K562 (cell line): ENCODE data around the gene ZFYVE1. TPM values are rescaled to one million over a fixed set of nuclear protein-coding genes. Genes with fewer than 3 reads are reported as not detected.

Experiments used
- ATAC-seq: fragments of 200-7000 bp; cut with Tn5 transposase; 3 replicates; pipeline ENCODE4 v1.9.1; 2020; ENCODE audit warnings: moderate library complexity
- BruUV-seq: library from RNA; stranded (reverse); fragments of 400-500 nt; replicated peaks from 2 replicates; lab custom pipeline; 2021; lab: Mats Ljungman, UMichigan
- CTCF ChIA-PET: fragments of 300-600 bp; formaldehyde crosslinking; extraction: SDS; loops from one replicate; lab custom pipeline; 2021; ENCODE audit warnings: low intra/inter-chr PET ratio; lab: Yijun Ruan, JAX
- POLR2A ChIA-PET: fragments of 300-600, 350-650 bp; sonication (Branson Sonifier 250); formaldehyde crosslinking; extraction: SDS; loops from one replicate; lab custom pipeline; 2021; ENCODE audit warnings: antibody characterized with exemption, inconsistent platforms; lab: Yijun Ruan, JAX
- DNase-seq, 4 experiments: peaks; one replicate each; pipeline versions ENCODE4 v3.0.0 to v3.0.0-alpha.2; 2011 to 2018; ENCODE audit warnings: low spot score in 3 of 4, mixed read lengths in 3 of 4; ENCODE audit errors: extremely low read depth in 1 of 4
- FAIRE-seq: peaks from 2 replicates; lab custom pipeline; 2011; peaks lifted over from hg19 to GRCh38; lab: Jason Lieb, UNC
- H2AFZ ChIP-seq: 2 replicates; pipeline ENCODE4 v1.6.0; 2011; ENCODE audit warnings: low read depth, low read length, control low read depth, inconsistent platforms
- H3K27ac ChIP-seq: fragments of 200-600 bp; 3 replicates; pipeline ENCODE4 v1.8.0; 2011; ENCODE audit warnings: low read depth, mild to moderate bottlenecking, control low read depth, inconsistent platforms, low read length, moderate library complexity, mixed read lengths; ENCODE audit errors: extremely low read depth
- H3K27me3 ChIP-seq, 2 experiments: fragments of 300-600 bp in 1 of 2; 2 replicates in 1 of 2; 3 replicates in 1 of 2; pipeline versions ENCODE4 v1.6.0 to v1.8.0; 2011; ENCODE audit warnings: inconsistent platforms in 2 of 2, low read length in 2 of 2, mild to moderate bottlenecking in 1 of 2, mixed read lengths in 1 of 2, moderate library complexity in 1 of 2; ENCODE audit not compliant: control insufficient read depth in 2 of 2, insufficient read depth in 2 of 2
- H3K36me3 ChIP-seq: fragments of 300-600 bp; 3 replicates; pipeline ENCODE4 v1.8.0; 2011; ENCODE audit warnings: mild to moderate bottlenecking, low read length, inconsistent platforms; ENCODE audit not compliant: control insufficient read depth, insufficient read depth
- H3K4me1 ChIP-seq, 2 experiments: fragments of 200-600 bp in 1 of 2; replicated peaks in 1 of 2; 2 replicates in 1 of 2; 3 replicates in 1 of 2; pipeline versions ENCODE4 v1.5.1 to v1.8.0; 2011; ENCODE audit warnings: inconsistent platforms in 2 of 2, low read length in 2 of 2, mild to moderate bottlenecking in 1 of 2, mixed read lengths in 1 of 2, moderate library complexity in 1 of 2; ENCODE audit not compliant: control insufficient read depth in 2 of 2, insufficient read depth in 2 of 2
- H3K4me2 ChIP-seq: 2 replicates; pipeline ENCODE4 v1.6.1; 2011; ENCODE audit warnings: low read length, control low read depth, inconsistent platforms, mixed read lengths; ENCODE audit not compliant: insufficient read depth
- H3K4me3 ChIP-seq: fragments of 200-600 bp; sonication (generic), shearing (Covaris generic); 2 replicates; pipeline ENCODE4 v1.5.1; 2016; ENCODE audit warnings: control low read depth, inconsistent platforms
- H3K79me2 ChIP-seq: fragments of 200-600 bp; 3 replicates; pipeline ENCODE4 v1.8.0; 2011; ENCODE audit warnings: low read length, inconsistent platforms; ENCODE audit not compliant: control insufficient read depth, insufficient read depth
- H3K9ac ChIP-seq, 2 experiments: 2 replicates each; pipeline versions ENCODE4 v1.6.0 to v1.6.1; 2011; ENCODE audit warnings: low read depth in 2 of 2, low read length in 2 of 2, control low read depth in 1 of 2, inconsistent platforms in 1 of 2, mild to moderate bottlenecking in 1 of 2, mixed read lengths in 1 of 2; ENCODE audit not compliant: insufficient read depth in 1 of 2
- H3K9me1 ChIP-seq: one replicate; pipeline ENCODE4 v1.6.0; 2011; ENCODE audit warnings: inconsistent platforms, mild to moderate bottlenecking, low read length, moderate library complexity; ENCODE audit not compliant: control insufficient read depth, insufficient read depth
- H3K9me3 ChIP-seq: replicated peaks from 2 replicates; pipeline ENCODE4 v1.5.1; 2011; ENCODE audit warnings: low read depth, low read length, inconsistent platforms; ENCODE audit not compliant: control insufficient read depth, insufficient read depth
- H4K20me1 ChIP-seq: replicated peaks from 2 replicates; pipeline ENCODE4 v1.6.1; 2011; ENCODE audit warnings: low read length, inconsistent platforms, mixed read lengths; ENCODE audit not compliant: control insufficient read depth, insufficient read depth
- POLR2G ChIP-seq: fragments of 200-400 bp; formaldehyde crosslinking; IDR thresholded peaks from 2 replicates; pipeline ENCODE4 v1.6.1; 2017; ENCODE audit warnings: low read depth, mild to moderate bottlenecking, antibody characterized with exemption, low read length, moderate library complexity
- WGBS: fragments of 100-300 bp; shearing (Covaris generic); methylation state at CpG from one replicate; pipeline ENCODE4 v1.1.6; 2016; ENCODE audit warnings: low coverage, mixed read lengths; ENCODE audit not compliant: insufficient coverage; ENCODE audit errors: missing lambda C conversion rate; 5-methylcytosine and 5-hydroxymethylcytosine counted together
- in situ Hi-C: fragments of 300-500 bp; cut with MboI; formaldehyde crosslinking; loops from 4 replicates; pipeline ENCODE4 v1.15.0; 2018; ENCODE audit warnings: inconsistent platforms, mixed read lengths
- intact Hi-C: fragments of 100-400 bp; cut with micrococcal nuclease; formaldehyde crosslinking; loops from 2 replicates; pipeline ENCODE4 v1.14.2; 2022
- polyA plus RNA-seq, 8 experiments: library from polyadenylated mRNA; depleted of rRNA in 4 of 8; stranded (reverse) in 5 of 8; unstranded in 3 of 8; fragments of >200 nt; fragmentation: Nextera tagmentation in 2 of 8; fragmentation: Illumina TruSeq in 1 of 8; extraction: Ambion mirVana in 2 of 8; extraction: Trizol in 1 of 8; gene quantifications; 2 replicates each; pipeline versions ENCODE4 v1.2.1 to v1.2.3, GENCODE V29; 2011 to 2014; ENCODE audit warnings: inconsistent platforms in 1 of 8, missing spikeins in 1 of 8
- total RNA-seq, 7 experiments: library from RNA; depleted of rRNA in 6 of 7; stranded (reverse); fragments of >200 nt in 6 of 7; fragmentation: Illumina TruSeq in 2 of 7; extraction: Trizol in 2 of 7; gene quantifications; 2 replicates each; pipeline versions ENCODE4 v1.2.1 to v1.2.3, GENCODE V29; 2011 to 2021; ENCODE audit warnings: low replicate concordance in 1 of 7
- TF ChIP-seq, protein P1 (sequence below), 2 experiments: IDR thresholded peaks in 1 of 2; conservative IDR thresholded peaks in 1 of 2; 2 replicates each; pipeline ENCODE4 v1.6.1; 2016; ENCODE audit warnings: low read depth in 2 of 2, mild to moderate bottlenecking in 1 of 2, missing compliant biosample characterization in 1 of 2, missing genetic modification characterization in 1 of 2, moderate library complexity in 1 of 2
- TF ChIP-seq, protein P2 (sequence below), 2 experiments: fragments of 450-650 bp; formaldehyde crosslinking in 1 of 2; IDR thresholded peaks; 2 replicates each; pipeline versions ENCODE4 v1.4.0 to v1.6.1; 2014 to 2020; ENCODE audit warnings: mild to moderate bottlenecking in 2 of 2, borderline replicate concordance in 1 of 2, low read depth in 1 of 2

ZFYVE1 gene
- total and polyA plus RNA-seq, 9 of the 15 experiments (the other 6 are each of a cell fraction or from before 2014, with no cell fraction given): 0.62 to 5.5 (median 3.4) TPM

DNA sequence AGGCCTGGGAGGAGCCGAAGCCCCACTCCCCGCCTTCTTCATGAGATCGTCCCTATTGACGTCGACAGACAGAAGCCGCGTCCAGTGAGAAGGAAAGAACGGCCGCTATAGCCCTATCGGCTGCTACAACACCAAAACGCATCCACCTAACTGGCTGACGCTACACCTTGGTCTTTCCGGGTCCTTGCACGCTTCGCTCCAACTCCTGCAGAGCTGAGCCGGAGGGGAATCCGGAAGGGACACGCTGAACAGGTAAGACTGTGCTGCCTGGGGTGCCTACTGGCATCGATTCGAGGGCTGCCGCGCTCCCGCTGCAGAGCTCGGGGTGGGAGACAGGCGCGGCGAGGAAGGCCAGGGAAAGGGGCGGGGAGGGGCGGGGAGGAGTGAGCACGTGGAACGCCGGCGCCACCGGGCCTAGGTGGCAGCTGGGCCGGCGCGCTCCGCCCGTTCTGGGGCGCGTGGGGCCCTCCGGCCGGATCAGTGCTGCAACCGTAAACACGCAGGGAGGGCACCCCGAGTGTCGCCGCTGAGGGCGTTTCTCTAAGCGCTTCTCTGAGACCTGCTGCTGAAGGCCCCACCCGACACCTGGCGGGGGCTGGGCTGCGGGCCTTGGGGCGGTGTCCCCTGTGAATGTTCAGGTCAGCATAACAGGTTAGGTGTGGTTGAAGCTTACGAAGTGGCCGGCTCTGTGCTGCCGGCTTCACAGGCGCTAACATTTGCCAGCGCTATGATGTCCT lies 100.4 kb downstream of the ZFYVE1 start, which contains the start of gene DCAF4:
TSS of gene DCAF4 (plus strand) at position 173 of the 737 bp plus-strand sequence. CDS start 11,515 bp downstream, outside the sequence.
- Histone ChIP-seq H3K27ac (peak within 1 kb of the TSS; percentile 98), H3K4me2 (peak within 1 kb of the TSS; percentile 92), H3K9me1 (no peaks in the 10 kb centered on the region), H4K20me1 (no peaks in the 10 kb centered on the region), H3K36me3 (peaks cover 8% of the 10 kb centered on the region; the same call in 1 of the 3 replicates), H3K27me3 (no peaks in the 10 kb centered on the region), H3K9me3 (no peaks in the 10 kb centered on the region), H3K9ac (peak within 1 kb of the TSS; percentile 94 to 98), H3K4me1 (peaks cover 21 to 49% of the 10 kb centered on the region in 2 experiments), H3K4me3 (peak within 1 kb of the TSS; percentile 90), H2AFZ (peak within 1 kb of the TSS; percentile 92), H3K79me2 (peaks cover 53% of the 10 kb centered on the region)
- 1% methylated on average over 30 of the region's 59 CpGs for WGBS
- CTCF ChIA-PET: no interaction called here
- TSS peak; percentile 50 for BruUV-seq
- intact Hi-C loops: loop anchor here (10.0 kb wide), 1 partner anchor 538 kb away; no protein-coding TSS in a partner anchor
- in situ Hi-C loops: no loop called here
- DNase-seq (peak; percentile 69 to 97 (median 82)), ATAC-seq (peak; percentile 94), FAIRE-seq (peak; percentile 94)
- POLR2A ChIA-PET: interaction anchor here (0.5 to 2.0 kb wide), 7 partner anchors 9 to 359 kb away, joined by 3 to 11 read pairs (median 4); no protein-coding TSS in a partner anchor
- TF ChIP-seq, protein P1, sequence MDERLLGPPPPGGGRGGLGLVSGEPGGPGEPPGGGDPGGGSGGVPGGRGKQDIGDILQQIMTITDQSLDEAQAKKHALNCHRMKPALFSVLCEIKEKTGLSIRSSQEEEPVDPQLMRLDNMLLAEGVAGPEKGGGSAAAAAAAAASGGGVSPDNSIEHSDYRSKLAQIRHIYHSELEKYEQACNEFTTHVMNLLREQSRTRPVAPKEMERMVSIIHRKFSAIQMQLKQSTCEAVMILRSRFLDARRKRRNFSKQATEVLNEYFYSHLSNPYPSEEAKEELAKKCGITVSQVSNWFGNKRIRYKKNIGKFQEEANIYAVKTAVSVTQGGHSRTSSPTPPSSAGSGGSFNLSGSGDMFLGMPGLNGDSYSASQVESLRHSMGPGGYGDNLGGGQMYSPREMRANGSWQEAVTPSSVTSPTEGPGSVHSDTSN (CRISPR knock-in tag; IDR thresholded peaks at IDR 0.05; ENCODE audit: low read depth): peak; percentile 72
- TF ChIP-seq, protein P1 (tag; conservative IDR thresholded peaks at IDR 0.05; ENCODE audit: low read depth): peak; percentile 95
- TF ChIP-seq POLR2G: peak; percentile 79
- TF ChIP-seq, protein P2, sequence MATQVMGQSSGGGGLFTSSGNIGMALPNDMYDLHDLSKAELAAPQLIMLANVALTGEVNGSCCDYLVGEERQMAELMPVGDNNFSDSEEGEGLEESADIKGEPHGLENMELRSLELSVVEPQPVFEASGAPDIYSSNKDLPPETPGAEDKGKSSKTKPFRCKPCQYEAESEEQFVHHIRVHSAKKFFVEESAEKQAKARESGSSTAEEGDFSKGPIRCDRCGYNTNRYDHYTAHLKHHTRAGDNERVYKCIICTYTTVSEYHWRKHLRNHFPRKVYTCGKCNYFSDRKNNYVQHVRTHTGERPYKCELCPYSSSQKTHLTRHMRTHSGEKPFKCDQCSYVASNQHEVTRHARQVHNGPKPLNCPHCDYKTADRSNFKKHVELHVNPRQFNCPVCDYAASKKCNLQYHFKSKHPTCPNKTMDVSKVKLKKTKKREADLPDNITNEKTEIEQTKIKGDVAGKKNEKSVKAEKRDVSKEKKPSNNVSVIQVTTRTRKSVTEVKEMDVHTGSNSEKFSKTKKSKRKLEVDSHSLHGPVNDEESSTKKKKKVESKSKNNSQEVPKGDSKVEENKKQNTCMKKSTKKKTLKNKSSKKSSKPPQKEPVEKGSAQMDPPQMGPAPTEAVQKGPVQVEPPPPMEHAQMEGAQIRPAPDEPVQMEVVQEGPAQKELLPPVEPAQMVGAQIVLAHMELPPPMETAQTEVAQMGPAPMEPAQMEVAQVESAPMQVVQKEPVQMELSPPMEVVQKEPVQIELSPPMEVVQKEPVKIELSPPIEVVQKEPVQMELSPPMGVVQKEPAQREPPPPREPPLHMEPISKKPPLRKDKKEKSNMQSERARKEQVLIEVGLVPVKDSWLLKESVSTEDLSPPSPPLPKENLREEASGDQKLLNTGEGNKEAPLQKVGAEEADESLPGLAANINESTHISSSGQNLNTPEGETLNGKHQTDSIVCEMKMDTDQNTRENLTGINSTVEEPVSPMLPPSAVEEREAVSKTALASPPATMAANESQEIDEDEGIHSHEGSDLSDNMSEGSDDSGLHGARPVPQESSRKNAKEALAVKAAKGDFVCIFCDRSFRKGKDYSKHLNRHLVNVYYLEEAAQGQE (IDR thresholded peaks at IDR 0.05; ENCODE audit: borderline replicate concordance): peak; percentile 36; the same call in 1 of the 2 replicates
- TF ChIP-seq, protein P2 (CRISPR knock-in tag; IDR thresholded peaks at IDR 0.05; ENCODE audit: low read depth): no peak
